Body of pancreas (tissue), 4 donors: Measurements from ENCODE around the gene IRGQ.

Experiments used
- CTCF ChIP-seq, 7 experiments: fragments of 450-650 bp in 4 of 7; fragments of 200-600 bp in 3 of 7; sonication (generic) in 3 of 7; IDR thresholded peaks; one replicate each; pipeline ENCODE4 v1.5.1; 2016 to 2019; ENCODE audit warnings: antibody characterized with exemption in 7 of 7
- POLR2A ChIP-seq, 3 donors: fragments of 450-650 bp; IDR thresholded peaks; one replicate each; pipeline ENCODE4 v1.6.1; 2016; ENCODE audit warnings: antibody characterized with exemption in 3 of 3, mild to moderate bottlenecking in 2 of 3

GRCh38 chr19:43620061-43621001, 24.4 kb upstream of the IRGQ start:
- TF ChIP-seq POLR2A (IDR thresholded peaks at IDR 0.05) = no peak
- TF ChIP-seq CTCF (IDR thresholded peaks at IDR 0.05) = no peak
